Measurements from ENCODE around the gene XPO5. TPM values are rescaled to one million over a fixed set of nuclear protein-coding genes. Genes with fewer than 3 reads are reported as not detected.

Gene XPO5
- total RNA-seq, 4 donors from 2014 or later: 17.6 to 34.9 (median 26.5) TPM

DNA sequence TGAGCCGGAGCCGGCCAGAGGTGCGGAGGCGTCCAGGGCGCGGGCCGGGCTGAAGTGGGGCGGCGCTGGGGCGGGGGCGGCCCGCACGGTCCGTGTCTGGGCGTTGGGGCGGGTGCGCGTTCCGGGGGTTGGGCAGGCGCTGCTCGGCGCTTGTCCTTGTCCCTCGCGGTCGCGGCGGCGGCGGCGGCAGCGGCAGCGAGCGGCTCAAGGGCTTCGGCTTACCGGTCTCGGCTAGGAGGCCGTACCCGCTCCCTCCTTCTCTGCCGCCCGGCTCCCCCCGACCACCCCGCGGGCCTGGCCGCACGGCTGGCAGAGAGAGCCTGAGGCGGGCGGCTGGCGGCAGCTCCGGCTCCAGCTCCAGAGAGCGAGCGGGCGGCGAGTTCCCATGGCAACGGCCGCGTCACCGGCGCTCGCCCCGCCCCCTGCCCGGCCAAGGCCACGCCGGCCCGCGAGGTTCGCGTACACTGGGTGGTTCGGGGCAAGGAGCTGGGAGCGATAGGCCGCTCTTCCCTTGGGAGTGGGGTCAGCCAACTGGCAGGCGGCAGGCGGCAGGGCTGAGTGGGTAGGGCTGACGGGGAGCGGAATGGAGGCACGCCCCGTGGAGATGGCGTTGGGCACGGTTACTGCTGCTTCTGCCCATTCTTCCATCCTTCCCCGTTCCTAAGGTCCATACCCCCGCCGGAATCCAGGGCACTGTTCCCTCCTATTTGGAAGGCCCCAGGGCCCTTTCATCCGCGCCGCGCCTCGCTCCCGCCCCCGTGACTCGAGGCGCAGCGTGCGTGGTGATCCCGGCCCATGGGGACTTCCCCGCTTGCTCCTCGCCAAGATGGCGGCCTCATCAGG, 65.6 kb downstream of the XPO5 start, which contains the start of gene LRRC73:
Gene LRRC73, minus strand, starts transcription at position 363 of the 843 bp plus-strand sequence. CDS start 561 bp downstream, outside the sequence.
- peak; percentile 24 for DNase-seq
- Histone ChIP-seq H3K4me1 (peaks cover 10 to 60% (median 28%) of the 10 kb centered on the region in 3 donors), H3K27me3 (peaks cover 0 to 29% (median 3%) of the 10 kb centered on the region in 4 donors), H3K27ac (peak within 1 kb of the TSS; percentile 57 to 82 (median 64)), H3K9me3 (no peaks in the 10 kb centered on the region), H3K4me3 (peak within 1 kb of the TSS; percentile 52 to 91 (median 77)), H3K36me3 (peaks cover 26 to 55% (median 34%) of the 10 kb centered on the region in 3 donors)
- TF ChIP-seq POLR2A (IDR thresholded peaks at IDR 0.05): peak in 2 of 4 donors; percentile 15 to 21
- TF ChIP-seq, protein P1, sequence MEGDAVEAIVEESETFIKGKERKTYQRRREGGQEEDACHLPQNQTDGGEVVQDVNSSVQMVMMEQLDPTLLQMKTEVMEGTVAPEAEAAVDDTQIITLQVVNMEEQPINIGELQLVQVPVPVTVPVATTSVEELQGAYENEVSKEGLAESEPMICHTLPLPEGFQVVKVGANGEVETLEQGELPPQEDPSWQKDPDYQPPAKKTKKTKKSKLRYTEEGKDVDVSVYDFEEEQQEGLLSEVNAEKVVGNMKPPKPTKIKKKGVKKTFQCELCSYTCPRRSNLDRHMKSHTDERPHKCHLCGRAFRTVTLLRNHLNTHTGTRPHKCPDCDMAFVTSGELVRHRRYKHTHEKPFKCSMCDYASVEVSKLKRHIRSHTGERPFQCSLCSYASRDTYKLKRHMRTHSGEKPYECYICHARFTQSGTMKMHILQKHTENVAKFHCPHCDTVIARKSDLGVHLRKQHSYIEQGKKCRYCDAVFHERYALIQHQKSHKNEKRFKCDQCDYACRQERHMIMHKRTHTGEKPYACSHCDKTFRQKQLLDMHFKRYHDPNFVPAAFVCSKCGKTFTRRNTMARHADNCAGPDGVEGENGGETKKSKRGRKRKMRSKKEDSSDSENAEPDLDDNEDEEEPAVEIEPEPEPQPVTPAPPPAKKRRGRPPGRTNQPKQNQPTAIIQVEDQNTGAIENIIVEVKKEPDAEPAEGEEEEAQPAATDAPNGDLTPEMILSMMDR (IDR thresholded peaks at IDR 0.05): no peak
- intact Hi-C loops (cut with DNase I): loop anchor here (10.0 kb wide), 1 partner anchor 245 kb away; no protein-coding TSS in a partner anchor
- WGBS, 2 donors: 0 to 30% methylated on average over 2 to 4 of the region's 96 CpGs

- intact Hi-C loops (cut with DNase I): loop anchor here (10.0 kb wide), 1 partner anchor 245 kb away; no protein-coding TSS in a partner anchor
- Histone ChIP-seq H3K4me1 (peaks cover 10 to 51% (median 19%) of the 10 kb centered on the region in 3 donors), H3K36me3 (peaks cover 31 to 55% (median 35%) of the 10 kb centered on the region in 3 donors), H3K27me3 (peaks cover 0 to 29% (median 3%) of the 10 kb centered on the region in 4 donors), H3K9me3 (no peaks in the 10 kb centered on the region), H3K4me3 (peak overlapping the region; percentile 52 to 91 (median 77)), H3K27ac (peak overlapping the region in 3 of 4 donors; percentile 57 to 82 (median 57))
- TF ChIP-seq POLR2A (IDR thresholded peaks at IDR 0.05): no peak
- TF ChIP-seq, protein P1 (IDR thresholded peaks at IDR 0.05): no peak
- 26% methylated on average over 15 to 16 of the region's 69 CpGs for WGBS, 2 donors
- no peak for DNase-seq
Observed at GRCh38 chr6:43509142-43509983, 66.5 kb downstream of the XPO5 start.

DNA sequence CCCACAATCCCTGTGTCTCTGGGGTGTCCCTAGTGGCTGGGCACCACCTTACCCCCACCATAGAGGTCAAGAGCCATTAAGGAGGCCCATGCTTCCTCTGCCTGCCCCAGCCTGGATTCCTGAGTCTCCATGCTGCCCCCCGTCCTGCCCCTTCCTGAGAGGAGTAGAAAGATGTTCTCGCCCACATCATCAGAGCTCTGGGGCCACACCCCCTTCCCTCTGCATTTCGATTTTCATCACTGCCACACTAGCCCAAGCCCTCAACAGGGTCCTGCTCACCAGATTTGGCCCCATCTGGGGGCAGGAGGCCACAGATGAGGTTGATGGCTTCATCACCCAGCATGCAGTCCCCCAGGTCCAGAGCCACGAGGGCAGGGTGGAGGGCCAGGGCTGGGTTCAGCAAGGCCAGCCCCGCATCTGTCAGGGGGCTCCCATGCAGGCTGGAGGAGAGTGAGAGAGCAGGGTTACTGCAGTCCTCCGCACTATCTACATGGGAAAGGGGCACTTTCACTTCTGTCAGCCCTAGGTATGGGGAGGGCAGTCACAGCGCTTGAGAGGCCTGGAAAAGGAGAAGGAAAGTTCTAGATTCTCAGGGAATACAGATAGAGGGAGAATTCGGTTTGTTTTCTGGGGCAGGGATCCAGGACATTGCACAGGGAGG, 67.2 kb downstream of the XPO5 start:
- peaks cover 0 to 29% (median 3%) of the 10 kb centered on the region in 4 donors for H3K27me3 ChIP-seq
- no peak overlapping the region for H3K27ac ChIP-seq
- peak overlapping the region in 1 of 4 donors; percentile 82 for H3K4me3 ChIP-seq
- peaks cover 10 to 44% (median 19%) of the 10 kb centered on the region in 3 donors for H3K4me1 ChIP-seq
- no peak for DNase-seq
- WGBS, 2 donors: 61 to 68% methylated on average over 4 to 6 of the region's 8 CpGs
- TF ChIP-seq POLR2A (IDR thresholded peaks at IDR 0.05): no peak
- TF ChIP-seq, protein P1 (IDR thresholded peaks at IDR 0.05): no peak
- H3K9me3 ChIP-seq: no peaks in the 10 kb centered on the region
- intact Hi-C loops (cut with DNase I): loop anchor here (10.0 kb wide), 1 partner anchor 244 kb away; no protein-coding TSS in a partner anchor
- peaks cover 28 to 55% (median 31%) of the 10 kb centered on the region in 3 donors for H3K36me3 ChIP-seq

- Histone ChIP-seq H3K4me1 (peaks cover 10 to 42% (median 19%) of the 10 kb centered on the region in 3 donors), H3K4me3 (no peak overlapping the region), H3K27me3 (peaks cover 0 to 29% (median 3%) of the 10 kb centered on the region in 4 donors), H3K9me3 (no peaks in the 10 kb centered on the region), H3K27ac (peak overlapping the region in 2 of 4 donors; percentile 6 to 25), H3K36me3 (peaks cover 22 to 55% (median 25%) of the 10 kb centered on the region in 3 donors)
- DNase-seq: no peak
- TF ChIP-seq, protein P1 (IDR thresholded peaks at IDR 0.05): peak; percentile 87 to 97 (median 94)
- no peak for TF ChIP-seq POLR2A (IDR thresholded peaks at IDR 0.05)
- WGBS, 2 donors: 26 to 27% methylated on average over 6 to 13 of the region's 14 CpGs
- intact Hi-C loops (cut with DNase I): loop anchor here (10.0 kb wide), 1 partner anchor 242 kb away; no protein-coding TSS in a partner anchor
Observed at GRCh38 chr6:43506667-43507471, 69.0 kb downstream of the XPO5 start.
